SK-N-SH treated with all-trans-retinoic acid at 6 μM for 48 hours (cell line): Measurements from ENCODE around the gene WDR31.

Experiments used
- ATAC-seq: fragments of 200-7000 bp; cut with Tn5 transposase; 3 replicates; pipeline ENCODE4 v1.9.1; 2020; ENCODE audit warnings: mild to moderate bottlenecking, moderate library complexity
- ARNTL ChIP-seq: fragments of 450-650 bp; formaldehyde crosslinking; IDR thresholded peaks from 2 replicates; pipeline ENCODE4 v1.5.0; 2020; ENCODE audit warnings: low read depth, mild to moderate bottlenecking, moderate library complexity, borderline replicate concordance
- ESRRG ChIP-seq: fragments of 250-450 bp; sonication (Bioruptor Pico); IDR thresholded peaks from 2 replicates; pipeline ENCODE4 v1.6.1; 2021; ENCODE audit warnings: mild to moderate bottlenecking
- GLIS3 ChIP-seq: fragments of 250-450 bp; sonication (Bioruptor Pico); IDR thresholded peaks from 2 replicates; pipeline ENCODE4 v1.5.0; 2020; ENCODE audit warnings: mild to moderate bottlenecking, moderate library complexity
- ISL1 ChIP-seq: fragments of 250-450 bp; sonication (Bioruptor Pico); IDR thresholded peaks from 2 replicates; pipeline ENCODE4 v2.1.2; 2022; ENCODE audit warnings: mild to moderate bottlenecking, moderate library complexity
- OSR1 ChIP-seq: fragments of 250-450 bp; sonication (Bioruptor Pico); IDR thresholded peaks from 2 replicates; pipeline ENCODE4 v1.8.0; 2022; ENCODE audit warnings: moderate library complexity, mild to moderate bottlenecking, inconsistent platforms
- PPARA ChIP-seq: fragments of 250-450 bp; sonication (Bioruptor Pico); IDR thresholded peaks from 2 replicates; pipeline ENCODE4 v1.5.0; 2020; ENCODE audit warnings: mild to moderate bottlenecking, borderline replicate concordance
- RARB ChIP-seq: fragments of 250-450 bp; sonication (Bioruptor Pico); IDR thresholded peaks from 2 replicates; pipeline ENCODE4 v1.8.0; 2021; ENCODE audit warnings: mild to moderate bottlenecking, moderate library complexity
- SNAI2 ChIP-seq: fragments of 250-450 bp; sonication (Bioruptor Pico); IDR thresholded peaks from 2 replicates; pipeline ENCODE4 v1.5.0; 2020; ENCODE audit warnings: mild to moderate bottlenecking, moderate library complexity
- TCF4 ChIP-seq: fragments of 250-450 bp; sonication (Bioruptor Pico); IDR thresholded peaks from 2 replicates; pipeline ENCODE4 v1.8.0; 2021; ENCODE audit warnings: mild to moderate bottlenecking, moderate library complexity, borderline replicate concordance
- TOX ChIP-seq: fragments of 250-450 bp; sonication (Bioruptor Pico); IDR thresholded peaks from 2 replicates; pipeline ENCODE4 v1.8.0; 2021; ENCODE audit warnings: mild to moderate bottlenecking, moderate library complexity, borderline replicate concordance
- ZC3H10 ChIP-seq: fragments of 250-450 bp; sonication (Bioruptor Pico); IDR thresholded peaks from 2 replicates; pipeline ENCODE4 v1.5.1; 2021; ENCODE audit warnings: mild to moderate bottlenecking, moderate library complexity
- ZFP3 ChIP-seq: fragments of 250-450 bp; sonication (Bioruptor Pico); IDR thresholded peaks from 2 replicates; pipeline ENCODE4 v1.5.0; 2020; ENCODE audit warnings: mild to moderate bottlenecking, moderate library complexity
- ZFP30 ChIP-seq: fragments of 450-650 bp; formaldehyde crosslinking; IDR thresholded peaks from 2 replicates; pipeline ENCODE4 v1.5.0; 2022; ENCODE audit warnings: mild to moderate bottlenecking, moderate library complexity
- ZNF565 ChIP-seq: fragments of 450-650 bp; formaldehyde crosslinking; conservative IDR thresholded peaks from 2 replicates; pipeline ENCODE4 v1.5.0; 2020; ENCODE audit warnings: low read depth, mild to moderate bottlenecking, moderate library complexity
- ZNF70 ChIP-seq: fragments of 450-650 bp; formaldehyde crosslinking; IDR thresholded peaks from 2 replicates; pipeline ENCODE4 v1.5.0; 2020; ENCODE audit warnings: mild to moderate bottlenecking, moderate library complexity
- ZNF8 ChIP-seq: fragments of 450-650 bp; formaldehyde crosslinking; IDR thresholded peaks from 2 replicates; pipeline ENCODE4 v1.5.0; 2020; ENCODE audit warnings: mild to moderate bottlenecking, moderate library complexity
- TF ChIP-seq, protein P1 (sequence below): fragments of 250-450 bp; sonication (Bioruptor Pico); IDR thresholded peaks from 2 replicates; pipeline ENCODE4 v1.5.0; 2020; ENCODE audit warnings: mild to moderate bottlenecking, moderate library complexity
- TF ChIP-seq, protein P2 (sequence below): fragments of 250-450 bp; sonication (Bioruptor Pico); IDR thresholded peaks from 2 replicates; pipeline ENCODE4 v1.5.1; 2021; ENCODE audit warnings: mild to moderate bottlenecking, moderate library complexity
- TF ChIP-seq, protein P3 (sequence below): fragments of 250-450 bp; sonication (Bioruptor Pico); IDR thresholded peaks from 2 replicates; pipeline ENCODE4 v1.8.0; 2020; ENCODE audit warnings: mild to moderate bottlenecking, moderate library complexity, borderline replicate concordance

Gene WDR31

DNA sequence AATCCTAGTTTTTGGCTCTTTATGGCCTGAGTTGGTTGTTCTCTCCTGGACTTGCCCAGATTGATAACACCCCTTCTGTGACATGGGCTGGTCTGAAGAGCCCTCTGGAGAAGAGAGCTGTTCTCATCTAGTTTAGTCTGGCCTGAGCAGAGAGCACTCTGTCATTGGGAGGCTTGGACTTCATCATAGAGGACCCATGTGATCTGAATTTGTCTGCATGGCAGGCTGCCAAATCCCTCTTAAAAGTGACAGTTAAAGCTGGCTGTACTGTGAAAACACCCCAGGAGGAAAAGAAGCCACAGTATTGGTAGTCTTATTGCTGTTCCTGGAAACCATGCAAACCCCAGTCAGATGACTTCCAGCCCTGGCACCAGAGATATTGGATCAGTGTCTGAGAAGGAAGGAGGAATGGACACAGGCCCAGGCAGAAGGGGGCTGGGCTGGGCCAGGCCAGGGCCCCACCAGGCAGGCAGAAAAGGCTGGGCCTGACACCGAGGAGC is 3.7 kb upstream of the WDR31 start:
- ATAC-seq = peak; percentile 10; the same call in 1 of the 3 replicates
- no peak for TF ChIP-seq TCF4
- no peak for TF ChIP-seq ZFP3 (CRISPR knock-in tag)
- TF ChIP-seq ZNF565 (CRISPR knock-in tag) = no peak
- no peak for TF ChIP-seq ESRRG (CRISPR knock-in tag)
- TF ChIP-seq PPARA (CRISPR knock-in tag) = no peak
- TF ChIP-seq OSR1 (CRISPR knock-in tag) = no peak
- TF ChIP-seq, protein P1, sequence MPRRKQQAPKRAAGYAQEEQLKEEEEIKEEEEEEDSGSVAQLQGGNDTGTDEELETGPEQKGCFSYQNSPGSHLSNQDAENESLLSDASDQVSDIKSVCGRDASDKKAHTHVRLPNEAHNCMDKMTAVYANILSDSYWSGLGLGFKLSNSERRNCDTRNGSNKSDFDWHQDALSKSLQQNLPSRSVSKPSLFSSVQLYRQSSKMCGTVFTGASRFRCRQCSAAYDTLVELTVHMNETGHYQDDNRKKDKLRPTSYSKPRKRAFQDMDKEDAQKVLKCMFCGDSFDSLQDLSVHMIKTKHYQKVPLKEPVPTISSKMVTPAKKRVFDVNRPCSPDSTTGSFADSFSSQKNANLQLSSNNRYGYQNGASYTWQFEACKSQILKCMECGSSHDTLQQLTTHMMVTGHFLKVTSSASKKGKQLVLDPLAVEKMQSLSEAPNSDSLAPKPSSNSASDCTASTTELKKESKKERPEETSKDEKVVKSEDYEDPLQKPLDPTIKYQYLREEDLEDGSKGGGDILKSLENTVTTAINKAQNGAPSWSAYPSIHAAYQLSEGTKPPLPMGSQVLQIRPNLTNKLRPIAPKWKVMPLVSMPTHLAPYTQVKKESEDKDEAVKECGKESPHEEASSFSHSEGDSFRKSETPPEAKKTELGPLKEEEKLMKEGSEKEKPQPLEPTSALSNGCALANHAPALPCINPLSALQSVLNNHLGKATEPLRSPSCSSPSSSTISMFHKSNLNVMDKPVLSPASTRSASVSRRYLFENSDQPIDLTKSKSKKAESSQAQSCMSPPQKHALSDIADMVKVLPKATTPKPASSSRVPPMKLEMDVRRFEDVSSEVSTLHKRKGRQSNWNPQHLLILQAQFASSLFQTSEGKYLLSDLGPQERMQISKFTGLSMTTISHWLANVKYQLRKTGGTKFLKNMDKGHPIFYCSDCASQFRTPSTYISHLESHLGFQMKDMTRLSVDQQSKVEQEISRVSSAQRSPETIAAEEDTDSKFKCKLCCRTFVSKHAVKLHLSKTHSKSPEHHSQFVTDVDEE = no peak
- TF ChIP-seq GLIS3 (CRISPR knock-in tag) = no peak
- no peak for TF ChIP-seq ISL1
- TF ChIP-seq ZC3H10 (CRISPR knock-in tag) = no peak
- TF ChIP-seq, protein P2, sequence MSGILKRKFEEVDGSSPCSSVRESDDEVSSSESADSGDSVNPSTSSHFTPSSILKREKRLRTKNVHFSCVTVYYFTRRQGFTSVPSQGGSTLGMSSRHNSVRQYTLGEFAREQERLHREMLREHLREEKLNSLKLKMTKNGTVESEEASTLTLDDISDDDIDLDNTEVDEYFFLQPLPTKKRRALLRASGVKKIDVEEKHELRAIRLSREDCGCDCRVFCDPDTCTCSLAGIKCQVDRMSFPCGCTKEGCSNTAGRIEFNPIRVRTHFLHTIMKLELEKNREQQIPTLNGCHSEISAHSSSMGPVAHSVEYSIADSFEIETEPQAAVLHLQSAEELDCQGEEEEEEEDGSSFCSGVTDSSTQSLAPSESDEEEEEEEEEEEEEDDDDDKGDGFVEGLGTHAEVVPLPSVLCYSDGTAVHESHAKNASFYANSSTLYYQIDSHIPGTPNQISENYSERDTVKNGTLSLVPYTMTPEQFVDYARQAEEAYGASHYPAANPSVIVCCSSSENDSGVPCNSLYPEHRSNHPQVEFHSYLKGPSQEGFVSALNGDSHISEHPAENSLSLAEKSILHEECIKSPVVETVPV (CRISPR knock-in tag) = no peak
- no peak for TF ChIP-seq SNAI2 (CRISPR knock-in tag)

DNA sequence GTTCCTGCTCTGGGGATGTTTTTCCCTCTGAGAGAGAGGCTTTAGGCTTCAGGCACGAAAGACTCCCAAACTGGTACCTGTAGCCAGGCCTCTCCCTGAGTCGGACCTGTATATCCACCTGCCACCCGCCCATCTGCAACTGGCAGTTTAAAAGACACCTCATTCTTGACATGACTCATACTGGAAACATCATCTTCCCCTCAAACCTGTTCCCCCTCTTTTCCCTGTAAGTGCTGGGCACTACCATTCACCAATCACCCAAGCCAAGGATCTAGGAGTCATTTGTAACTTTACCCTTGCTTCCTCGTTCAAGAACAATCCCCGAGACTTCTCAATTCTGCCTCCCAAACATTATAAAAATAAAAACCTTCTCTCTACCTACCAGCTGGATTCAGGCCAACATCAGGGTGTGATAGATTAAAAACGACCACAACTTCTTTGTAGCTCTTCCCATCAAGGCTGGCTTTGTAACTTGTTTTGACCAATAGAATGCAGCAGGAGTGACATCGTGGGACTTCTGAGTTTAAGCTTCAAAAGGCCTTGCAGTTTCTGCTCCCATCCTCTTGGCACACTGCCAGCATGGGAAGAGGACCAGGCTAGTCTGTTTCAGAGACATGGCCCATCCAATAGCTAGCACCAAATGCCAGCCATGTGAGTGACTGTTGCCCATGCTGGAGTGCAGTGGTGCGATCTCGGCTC is 1.8 kb upstream of the WDR31 start:
- no peak for ATAC-seq
- no peak for TF ChIP-seq ZC3H10 (CRISPR knock-in tag)
- TF ChIP-seq ARNTL = no peak
- no peak for TF ChIP-seq ZNF8 (CRISPR knock-in tag)
- no peak for TF ChIP-seq SNAI2 (CRISPR knock-in tag)
- TF ChIP-seq, protein P1 = no peak

DNA sequence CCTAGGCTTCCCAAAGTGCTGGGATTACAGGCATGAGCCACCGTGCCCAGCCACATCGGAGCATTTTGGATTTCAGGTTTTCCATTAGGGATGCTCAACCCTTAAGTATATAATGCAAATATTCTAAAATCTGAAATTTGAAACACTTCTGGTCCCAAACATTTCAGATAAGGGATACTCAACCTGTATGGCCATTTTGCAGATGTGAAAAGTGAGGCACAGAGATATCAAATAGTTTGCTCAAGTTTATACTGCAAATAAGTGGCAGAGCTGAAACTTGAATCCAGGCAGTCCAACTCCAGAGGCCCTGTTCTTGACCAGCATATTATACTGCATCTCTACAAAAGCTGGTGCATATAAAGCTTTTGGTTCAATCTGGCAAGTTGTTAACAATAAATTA is 2.4 kb downstream of the WDR31 start:
- no peak for ATAC-seq
- TF ChIP-seq RARB (CRISPR knock-in tag) = no peak
- TF ChIP-seq TOX (CRISPR knock-in tag) = no peak
- TF ChIP-seq ESRRG (CRISPR knock-in tag) = no peak
- no peak for TF ChIP-seq PPARA (CRISPR knock-in tag)
- TF ChIP-seq ZNF8 (CRISPR knock-in tag) = no peak
- no peak for TF ChIP-seq ZFP30 (CRISPR knock-in tag)
- TF ChIP-seq ARNTL = no peak
- TF ChIP-seq OSR1 (CRISPR knock-in tag) = no peak
- TF ChIP-seq, all 23 proteins: peak for 0

DNA sequence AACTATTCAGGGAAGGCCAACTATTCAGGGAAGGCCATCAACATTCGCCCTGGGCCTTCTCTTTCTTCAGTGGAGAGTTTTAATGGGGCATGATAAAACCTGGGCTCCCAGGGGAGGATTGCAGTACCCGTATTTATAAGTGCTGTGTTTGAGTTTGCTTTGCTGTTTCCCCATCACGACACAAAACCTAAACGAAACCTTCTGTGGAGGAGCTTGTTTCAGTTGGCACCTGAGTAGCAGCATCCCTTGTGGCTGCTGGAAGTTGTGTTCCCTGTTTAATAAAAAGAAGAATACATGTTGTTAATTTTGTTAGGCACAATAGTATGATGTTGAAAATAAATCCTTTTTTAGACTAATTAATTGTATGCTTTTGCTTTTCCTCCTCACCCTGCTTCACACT is 8.3 kb downstream of the WDR31 start:
- no peak for ATAC-seq

DNA sequence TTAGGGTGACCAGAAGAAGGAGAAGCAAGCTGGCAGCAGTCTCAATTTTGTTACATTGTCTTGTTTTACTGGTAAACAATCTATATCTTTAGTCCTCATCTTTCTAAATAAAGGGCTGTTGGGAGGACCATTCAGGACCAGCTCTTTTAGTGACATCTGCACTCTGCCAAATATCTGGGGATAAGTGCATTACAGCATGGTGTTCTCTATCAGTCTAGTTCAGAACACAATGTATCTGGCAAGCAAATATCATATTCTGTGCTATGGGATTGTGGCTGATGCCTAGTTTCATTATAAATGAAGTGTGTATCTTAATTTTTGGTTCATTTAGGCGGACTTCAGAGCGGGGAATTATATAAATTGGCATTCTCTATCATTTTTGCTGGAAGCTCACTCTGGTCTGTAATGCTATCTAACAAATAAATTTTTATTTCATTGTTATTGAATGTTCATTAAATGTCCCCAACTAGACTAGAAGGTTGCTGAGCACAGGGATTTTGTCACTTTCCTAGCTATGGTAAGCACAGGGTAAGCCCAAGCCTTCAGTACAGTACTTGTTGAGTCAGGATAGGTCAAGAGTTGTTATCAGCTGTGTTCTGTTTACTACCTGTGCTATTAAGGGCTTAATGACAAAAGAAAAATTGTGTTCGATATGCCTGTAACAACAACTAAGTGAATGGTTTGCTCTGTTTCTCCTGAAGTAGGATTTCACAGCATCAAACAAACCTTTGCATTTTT is 11.9 kb downstream of the WDR31 start:
- TF ChIP-seq, protein P3, sequence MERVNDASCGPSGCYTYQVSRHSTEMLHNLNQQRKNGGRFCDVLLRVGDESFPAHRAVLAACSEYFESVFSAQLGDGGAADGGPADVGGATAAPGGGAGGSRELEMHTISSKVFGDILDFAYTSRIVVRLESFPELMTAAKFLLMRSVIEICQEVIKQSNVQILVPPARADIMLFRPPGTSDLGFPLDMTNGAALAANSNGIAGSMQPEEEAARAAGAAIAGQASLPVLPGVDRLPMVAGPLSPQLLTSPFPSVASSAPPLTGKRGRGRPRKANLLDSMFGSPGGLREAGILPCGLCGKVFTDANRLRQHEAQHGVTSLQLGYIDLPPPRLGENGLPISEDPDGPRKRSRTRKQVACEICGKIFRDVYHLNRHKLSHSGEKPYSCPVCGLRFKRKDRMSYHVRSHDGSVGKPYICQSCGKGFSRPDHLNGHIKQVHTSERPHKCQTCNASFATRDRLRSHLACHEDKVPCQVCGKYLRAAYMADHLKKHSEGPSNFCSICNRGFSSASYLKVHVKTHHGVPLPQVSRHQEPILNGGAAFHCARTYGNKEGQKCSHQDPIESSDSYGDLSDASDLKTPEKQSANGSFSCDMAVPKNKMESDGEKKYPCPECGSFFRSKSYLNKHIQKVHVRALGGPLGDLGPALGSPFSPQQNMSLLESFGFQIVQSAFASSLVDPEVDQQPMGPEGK = no peak
- TF ChIP-seq ZNF70 (CRISPR knock-in tag) (no peak), ZFP3 (CRISPR knock-in tag) (no peak)
- TF ChIP-seq, all 23 proteins: peak for 0

More for the DNA sequence above, 8.3 kb downstream of the WDR31 start:
- TF ChIP-seq TCF4 (no peak), ISL1 (no peak)

More for the DNA sequence above, 11.9 kb downstream of the WDR31 start:
- no peak for ATAC-seq
